Measurements from ENCODE around the gene SMIM5. TPM values are rescaled to one million over a fixed set of nuclear protein-coding genes. Genes with fewer than 3 reads are reported as not detected.

The SMIM5 gene
- total RNA-seq: not detected in 2 replicates

GRCh38 chr17:75632863-75633485, at the start of gene SMIM5:
Gene SMIM5 (plus strand): TSS chr17:75633434. CDS start chr17:75640202, 6,768 bp downstream.

GRCh38 chr17:75587675-75588595, 45.3 kb upstream of the SMIM5 start, which contains the start of gene MYO15B:
Gene MYO15B (plus strand): TSS chr17:75587800. CDS start chr17:75588058, 258 bp downstream.

GRCh38 chr17:75666959-75667790, 33.9 kb downstream of the SMIM5 start, which contains the start of the genes RECQL5 and SAP30BP:
Gene RECQL5 (minus strand): TSS chr17:75667154. CDS start chr17:75666557, 597 bp downstream.
Gene SAP30BP (plus strand): TSS chr17:75667338. CDS start chr17:75667373, 35 bp downstream.

Other genes with a start within 250 kb of the SMIM5 start
- gene GRB2, start 227.8 kb upstream of the SMIM5 start, total RNA-seq: 57.7 and 75.1 TPM in 2 replicates
- 30.1 and 31.6 TPM in 2 replicates for gene TMEM94, start 176.8 kb upstream of the SMIM5 start, total RNA-seq
- 5.5 and 7.2 TPM in 2 replicates for gene CASKIN2, start 117.9 kb upstream of the SMIM5 start, total RNA-seq
- 8.8 and 12.1 TPM in 2 replicates for gene TSEN54, start 116.9 kb upstream of the SMIM5 start, total RNA-seq
- 0.20 TPM in 1 of 2 replicates, not detected in the other for gene LLGL2, start 107.7 kb upstream of the SMIM5 start, total RNA-seq
- 0.73 and 0.78 TPM in 2 replicates for gene MYO15B, start 45.6 kb upstream of the SMIM5 start, total RNA-seq
- 20.6 and 23.1 TPM in 2 replicates for gene RECQL5, start 33.7 kb downstream of the SMIM5 start, total RNA-seq
- gene SAP30BP, start 33.9 kb downstream of the SMIM5 start, total RNA-seq: 51.0 and 51.4 TPM in 2 replicates
- gene ITGB4, start 88.0 kb downstream of the SMIM5 start, total RNA-seq: 0.20 TPM in 1 of 2 replicates, not detected in the other
- 48.3 and 71.7 TPM in 2 replicates for gene GALK1, start 131.8 kb downstream of the SMIM5 start, total RNA-seq
- 15.8 and 16.0 TPM in 2 replicates for gene UNK, start 151.4 kb downstream of the SMIM5 start, total RNA-seq
- gene UNC13D, start 211.0 kb downstream of the SMIM5 start, total RNA-seq: 0.20 and 0.37 TPM in 2 replicates
- gene WBP2, start 221.9 kb downstream of the SMIM5 start, total RNA-seq: 19.5 and 24.2 TPM in 2 replicates
- gene TRIM47, start 245.1 kb downstream of the SMIM5 start, total RNA-seq: 22.0 and 25.6 TPM in 2 replicates

Data from subcutaneous preadipocyte (primary cell).